GM19395 (cell line): ENCODE data around the gene ATP5MC2.
"Not testable (repeated sequence)": the region's sequence is repeated elsewhere in the genome, so short reads cannot be mapped to it uniquely, and the experiment has no call there.

ENCODE experiments used
- ATAC-seq: cut with Tn5 transposase; IDR thresholded peaks from one replicate; pipeline ENCODE4 v1.9.1; 2021; ENCODE audit warnings: mild to moderate bottlenecking, moderate library complexity; ENCODE audit not compliant: unreplicated experiment

The ATP5MC2 gene

DNA sequence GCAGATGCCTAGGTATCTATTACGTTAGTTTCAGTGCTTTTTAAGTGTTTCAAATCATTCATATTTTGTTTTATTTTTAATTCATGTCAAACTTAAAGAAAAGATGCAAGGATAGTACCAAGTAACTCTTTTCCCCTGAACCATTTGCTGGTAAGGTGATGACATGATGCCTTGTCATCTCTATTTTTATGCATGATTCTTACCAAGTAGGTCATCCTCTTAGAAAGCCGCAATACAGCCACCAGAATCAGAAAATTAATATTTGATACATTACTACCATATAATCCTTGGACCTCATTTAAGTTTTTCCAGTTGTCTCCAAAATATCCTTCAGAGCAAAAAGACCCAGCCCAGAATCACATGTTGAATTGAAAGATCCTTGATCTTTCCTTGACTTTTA, 22.3 kb downstream of the ATP5MC2 start:
- ATAC-seq = no peak

DNA sequence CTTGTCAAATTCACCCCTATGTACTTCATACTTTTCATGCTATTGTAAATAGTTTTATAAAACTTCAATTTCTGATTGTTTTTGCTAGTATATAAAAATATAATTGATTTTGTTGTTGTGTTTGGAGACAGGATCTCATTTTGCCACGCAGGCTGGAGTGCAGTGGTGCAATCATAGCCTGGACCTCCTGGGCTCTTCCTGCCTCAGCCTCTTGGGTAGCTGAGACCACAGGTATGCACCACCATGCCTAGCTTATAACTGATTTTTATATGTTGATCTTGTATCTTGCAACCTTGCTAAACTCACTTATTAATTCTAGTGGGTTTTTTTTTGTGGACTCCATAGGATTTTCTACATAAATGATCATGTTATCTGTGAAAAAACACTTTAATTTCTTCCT, 23.5 kb downstream of the ATP5MC2 start:
- no peak for ATAC-seq

DNA sequence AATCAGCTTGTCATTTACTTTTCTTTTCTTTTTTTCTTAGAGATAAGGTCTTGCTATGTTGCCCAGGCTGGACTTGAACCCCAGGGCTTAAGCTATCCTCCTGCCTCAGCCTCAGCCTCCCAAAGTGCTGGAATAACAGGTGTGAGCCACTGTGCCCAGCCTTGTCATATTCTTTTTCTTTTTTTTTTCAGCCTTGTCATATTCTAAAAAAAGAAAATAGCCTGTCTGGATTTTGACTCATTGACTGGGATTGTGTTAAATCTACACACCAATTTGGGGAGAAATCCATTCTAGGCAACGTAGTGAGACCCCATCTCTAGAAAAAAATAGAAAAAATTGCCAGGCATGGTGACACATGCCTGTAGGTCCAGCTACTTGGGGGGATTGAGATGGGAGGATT, 24.1 kb downstream of the ATP5MC2 start:
- no peak for ATAC-seq

DNA sequence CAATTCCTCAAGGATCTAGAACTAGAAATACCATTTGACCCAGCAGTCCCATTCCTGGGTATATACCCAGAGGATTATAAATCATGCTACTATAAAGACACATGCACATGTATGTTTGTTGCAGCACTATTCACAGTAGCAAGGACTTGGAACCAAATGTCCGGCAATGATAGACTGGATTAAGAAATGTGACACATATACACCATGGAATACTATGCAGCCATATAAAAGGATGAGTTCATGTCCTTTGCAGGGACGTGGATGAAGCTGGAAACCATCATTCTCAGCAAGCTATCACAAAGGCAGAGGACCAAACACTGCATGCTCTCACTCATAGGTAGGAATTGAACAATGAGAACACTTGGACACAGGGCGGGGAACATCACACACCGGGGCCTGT, 29.6 kb downstream of the ATP5MC2 start:
- ATAC-seq = not testable (repeated sequence)

DNA sequence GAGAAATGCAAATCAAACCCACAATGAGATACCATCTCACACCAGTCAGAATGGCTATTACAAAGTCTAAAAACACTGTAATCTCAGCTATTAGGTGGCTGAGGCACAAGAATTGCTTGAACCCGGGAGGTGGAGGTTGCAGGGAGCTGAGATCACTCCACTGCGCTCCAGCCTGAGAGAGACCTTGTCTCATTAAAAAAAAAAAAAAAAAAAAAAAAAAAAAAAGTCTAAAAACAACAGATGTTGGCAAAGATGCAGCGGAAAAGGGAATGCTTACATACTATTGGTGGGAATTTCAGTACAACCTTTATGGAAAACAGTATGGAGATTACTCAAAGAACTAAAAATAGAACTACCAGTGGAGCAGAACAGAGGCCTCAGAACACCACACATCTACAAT, 30.7 kb downstream of the ATP5MC2 start:
- ATAC-seq = no peak

DNA sequence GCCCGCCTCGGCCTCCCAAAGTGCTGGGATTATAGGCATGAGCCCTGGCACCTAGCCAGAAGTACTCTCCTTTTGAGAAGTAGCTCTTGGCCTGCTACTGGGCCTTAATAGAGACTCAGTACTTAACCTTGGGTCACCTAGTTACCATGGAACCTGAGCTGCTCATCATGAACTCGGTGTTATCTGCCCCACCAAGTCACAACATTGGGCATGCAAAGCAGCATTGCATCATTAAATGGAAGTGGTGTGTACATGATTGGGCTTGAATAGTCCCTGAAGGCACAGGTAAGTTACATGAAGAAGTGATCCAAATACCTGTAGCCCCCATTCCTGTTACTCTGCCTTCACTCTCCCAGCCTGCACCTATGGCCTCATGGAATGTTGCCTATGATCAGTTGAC, 31.8 kb downstream of the ATP5MC2 start:
- no peak for ATAC-seq

DNA sequence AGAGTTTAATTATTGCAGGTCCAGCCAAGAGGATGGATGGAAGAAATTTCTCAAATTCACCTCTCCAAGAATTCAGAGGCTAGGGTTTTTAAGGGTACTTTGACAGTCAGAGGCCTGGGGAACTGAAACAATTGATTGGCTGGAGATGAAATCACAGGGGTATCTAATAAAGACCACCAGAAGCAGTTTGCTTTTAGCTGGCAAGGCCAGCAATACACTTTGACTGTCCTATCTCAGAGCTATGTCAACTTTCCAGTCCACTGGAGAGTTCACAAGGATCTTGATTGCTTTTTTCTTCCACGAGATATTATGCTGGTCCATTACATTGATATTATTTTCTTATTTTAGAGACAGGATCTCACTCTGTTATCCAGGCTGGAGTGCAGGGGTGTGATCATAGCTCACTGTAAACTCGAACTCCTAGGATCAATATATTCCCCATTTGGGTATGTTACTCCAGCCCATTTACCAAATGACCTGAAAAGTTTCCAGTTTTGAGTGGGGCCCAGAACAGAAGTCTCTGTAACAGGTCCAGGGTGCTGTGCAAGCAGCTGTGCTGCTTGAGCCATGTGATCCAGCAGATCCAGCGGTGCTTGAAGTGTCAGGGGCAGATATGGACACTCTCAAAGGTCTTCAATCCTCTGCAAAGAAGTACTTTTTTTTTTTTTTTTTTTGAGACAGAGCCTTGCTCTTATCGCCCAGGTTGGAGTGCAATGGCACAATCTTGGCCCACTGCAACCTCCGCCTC, 32.5 kb downstream of the ATP5MC2 start:
- ATAC-seq = no peak

DNA sequence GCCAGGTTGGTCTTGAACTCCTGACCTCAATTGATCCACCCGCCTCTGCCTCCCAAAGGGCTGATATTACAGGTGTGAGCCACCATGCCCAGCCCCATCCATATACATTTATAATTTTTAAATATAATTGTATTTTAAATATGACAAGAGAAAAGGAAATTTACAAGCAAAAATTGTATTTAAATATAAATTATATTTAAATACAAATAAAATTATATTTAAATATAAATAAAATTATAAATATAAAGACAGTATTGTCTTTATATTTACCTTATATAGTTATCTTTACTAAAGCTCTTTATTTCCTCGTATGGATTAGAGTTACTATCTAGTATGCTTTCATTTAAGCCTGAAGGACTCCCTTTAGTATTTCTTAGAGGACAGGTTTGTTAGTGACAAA, 37.8 kb downstream of the ATP5MC2 start:
- no peak for ATAC-seq

DNA sequence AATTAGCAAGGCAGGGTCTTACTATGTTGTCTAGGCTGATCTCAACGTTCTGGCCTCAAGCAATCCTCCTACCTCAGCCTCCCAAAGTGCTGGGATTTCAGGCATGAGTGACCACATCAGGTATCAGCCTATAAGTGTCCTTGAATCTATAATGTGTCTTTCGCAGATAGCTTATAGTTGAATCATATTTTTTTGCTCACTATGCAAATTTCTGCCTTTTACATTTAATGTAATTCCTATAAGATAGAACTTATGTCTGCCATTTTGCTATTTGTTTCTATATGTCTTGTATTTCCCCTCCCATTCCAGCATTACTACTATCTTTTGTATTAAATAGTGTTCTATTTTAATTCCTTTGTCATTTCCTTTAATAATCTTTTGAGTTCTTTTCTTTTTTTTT, 39.2 kb downstream of the ATP5MC2 start:
- no peak for ATAC-seq

DNA sequence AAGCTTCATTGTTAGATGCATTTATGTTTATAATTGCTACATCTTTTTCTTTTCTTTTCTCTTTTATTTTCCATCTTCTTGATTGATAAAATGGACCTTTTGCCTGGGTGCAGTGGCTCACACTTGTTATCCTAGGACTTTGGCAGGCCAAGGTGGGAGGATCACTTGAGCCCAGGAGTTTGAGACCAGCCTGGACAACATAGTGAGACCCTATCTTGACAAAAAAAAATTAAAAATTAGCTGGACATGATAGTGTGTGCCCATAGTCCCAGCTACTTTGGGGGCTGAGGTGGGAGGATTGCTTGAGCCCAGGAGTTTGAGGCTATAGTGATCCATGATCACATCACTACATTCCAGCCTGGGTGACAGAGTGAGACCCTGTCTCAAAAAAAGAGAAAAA, 40.2 kb downstream of the ATP5MC2 start:
- not testable (repeated sequence) for ATAC-seq

DNA sequence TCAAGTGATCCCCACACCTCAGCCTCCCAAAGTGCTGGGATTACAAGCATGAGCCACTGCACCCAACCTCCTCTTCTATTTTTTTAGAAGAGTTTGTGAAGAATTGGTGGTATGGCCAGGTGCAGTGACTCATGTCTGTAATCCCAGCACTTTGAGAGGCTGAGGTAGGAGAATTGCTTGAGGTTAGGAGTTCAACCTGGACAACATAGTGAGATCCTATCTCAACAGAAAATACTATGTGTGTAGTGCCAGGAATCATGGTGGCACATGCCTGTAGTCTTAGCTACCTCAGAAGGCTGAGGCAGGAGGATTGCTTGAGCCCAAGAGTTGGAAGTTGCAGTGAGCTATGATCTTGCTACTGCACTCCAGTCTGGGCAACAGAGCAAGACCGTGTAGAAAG, 44.2 kb downstream of the ATP5MC2 start:
- ATAC-seq = no peak

DNA sequence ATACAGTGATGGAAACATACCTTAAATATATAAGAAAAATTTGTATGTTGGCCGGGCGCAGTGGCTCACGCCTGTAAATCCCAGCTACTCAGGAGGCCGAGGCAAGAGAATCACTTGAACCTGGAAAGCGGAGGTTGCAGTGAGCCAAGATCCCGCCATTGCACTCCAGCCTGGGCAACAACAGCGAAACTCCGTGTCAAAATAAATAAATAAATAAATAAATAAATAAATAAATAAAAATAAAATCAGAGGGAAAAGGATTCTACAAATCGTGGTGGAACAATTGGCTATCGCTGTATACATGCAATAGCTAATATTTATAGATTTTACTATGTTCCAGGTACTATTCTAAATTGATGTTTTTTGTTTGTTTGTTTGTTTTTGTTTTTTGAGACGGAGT, 48.0 kb downstream of the ATP5MC2 start:
- ATAC-seq = no peak

DNA sequence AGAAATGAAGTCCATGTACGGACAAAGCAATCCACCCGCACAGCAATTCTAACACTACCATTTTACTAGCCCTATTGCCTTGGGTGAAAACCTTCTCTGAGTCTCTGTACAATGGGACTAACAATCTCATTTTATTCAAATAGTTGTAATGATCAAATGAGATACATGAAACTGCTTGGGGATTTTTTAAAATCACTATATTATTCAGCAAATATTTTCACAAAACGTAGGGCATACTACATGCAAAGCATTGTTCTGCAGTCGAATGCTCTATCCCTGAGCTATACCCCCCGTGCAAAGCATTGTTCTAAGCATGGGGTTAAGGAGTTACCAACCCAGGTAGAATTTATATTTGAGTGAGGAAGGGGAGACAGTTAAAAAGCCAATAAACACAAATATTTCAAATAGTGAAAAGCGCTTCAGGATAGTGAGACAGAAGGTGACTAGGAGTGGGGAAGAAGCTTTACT, 49.1 kb downstream of the ATP5MC2 start:
- ATAC-seq = no peak

DNA sequence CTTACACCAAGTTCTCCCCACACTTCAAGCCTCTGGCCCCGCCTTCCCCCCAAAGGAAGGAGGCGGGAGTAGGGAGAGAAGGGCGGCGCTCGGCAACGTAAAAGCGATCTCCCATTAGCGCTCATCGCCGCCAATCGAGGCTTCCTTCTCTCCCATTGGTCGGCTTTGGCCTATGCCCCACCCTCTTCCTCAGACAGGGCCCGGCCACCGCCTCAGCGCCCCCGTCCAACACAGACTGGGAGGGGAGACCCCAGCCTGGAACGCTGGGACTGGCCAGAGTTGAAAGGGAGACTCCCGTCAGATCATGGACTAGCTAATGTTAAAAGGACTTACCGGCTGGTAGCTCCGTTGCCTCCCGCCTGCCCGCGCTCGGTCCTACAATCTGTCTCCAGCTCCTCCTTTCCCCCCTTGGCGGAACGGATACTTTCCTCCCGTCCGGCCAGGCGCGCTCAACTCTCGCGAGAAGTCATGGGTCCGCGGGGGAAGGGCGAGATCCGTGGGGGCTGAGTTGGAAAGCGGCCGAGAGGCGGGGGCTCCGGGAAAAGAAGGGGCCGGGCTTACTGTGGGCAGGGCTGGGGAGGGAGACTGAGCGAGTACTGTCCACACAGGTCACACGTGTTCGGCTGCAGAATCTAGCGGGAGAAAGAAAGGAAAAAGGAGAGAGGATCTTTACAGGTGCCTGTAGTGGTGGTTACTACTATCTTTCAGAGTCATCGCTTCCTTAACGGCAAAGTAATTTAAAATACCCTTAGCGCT, 49.8 kb downstream of the ATP5MC2 start, which contains the start of gene ATF7:
TSS of gene ATF7 (minus strand) at position 437 of the 756 bp plus-strand sequence. CDS start 25,382 bp downstream, outside the sequence.
- ATAC-seq = peak; percentile 97

DNA sequence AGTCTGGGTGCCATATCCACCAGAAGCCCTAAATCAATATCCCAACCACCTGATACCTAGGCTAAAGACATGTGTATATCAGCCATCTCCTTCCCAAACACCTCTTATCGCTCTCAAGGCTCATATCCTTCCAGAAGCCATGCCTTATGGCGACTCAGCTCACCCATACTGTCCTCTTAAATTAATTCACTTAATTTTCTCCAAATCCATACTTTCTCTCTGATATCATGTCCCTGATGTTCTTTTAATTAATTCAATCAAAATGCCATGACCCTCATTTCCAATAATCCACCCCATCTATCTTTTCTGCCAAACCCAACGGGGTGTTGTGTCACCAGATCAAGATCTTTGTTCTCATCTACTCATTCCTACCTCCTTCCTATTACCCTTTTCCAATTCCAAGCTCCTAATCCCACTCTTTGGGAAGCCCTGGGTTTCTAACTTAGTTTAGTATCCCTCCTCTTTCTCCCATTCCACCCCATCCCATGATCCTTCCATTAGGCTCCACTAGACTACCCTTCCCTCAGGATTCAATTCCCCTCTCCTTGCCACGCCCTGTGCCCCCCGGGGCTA, 50.4 kb downstream of the ATP5MC2 start:
- ATAC-seq = no peak

DNA sequence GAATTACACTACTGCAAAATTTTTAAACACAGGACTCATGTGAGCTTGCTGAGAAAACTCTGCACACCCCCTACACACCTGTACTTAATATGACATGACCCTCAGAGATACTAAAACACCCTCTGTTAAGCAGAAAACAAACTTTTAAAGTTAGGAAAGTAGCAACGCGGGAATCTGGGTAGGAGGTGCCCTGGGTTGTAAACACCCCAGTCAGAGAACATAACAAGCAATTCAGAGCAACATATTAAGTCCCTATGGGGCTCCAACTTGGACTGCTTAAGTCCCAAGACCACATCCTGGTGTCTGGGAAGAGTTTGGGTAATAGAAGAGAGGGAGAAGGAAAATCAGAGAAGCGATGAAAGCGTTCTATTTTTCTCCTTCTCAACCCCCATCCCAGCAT, 50.9 kb downstream of the ATP5MC2 start:
- ATAC-seq = no peak

DNA sequence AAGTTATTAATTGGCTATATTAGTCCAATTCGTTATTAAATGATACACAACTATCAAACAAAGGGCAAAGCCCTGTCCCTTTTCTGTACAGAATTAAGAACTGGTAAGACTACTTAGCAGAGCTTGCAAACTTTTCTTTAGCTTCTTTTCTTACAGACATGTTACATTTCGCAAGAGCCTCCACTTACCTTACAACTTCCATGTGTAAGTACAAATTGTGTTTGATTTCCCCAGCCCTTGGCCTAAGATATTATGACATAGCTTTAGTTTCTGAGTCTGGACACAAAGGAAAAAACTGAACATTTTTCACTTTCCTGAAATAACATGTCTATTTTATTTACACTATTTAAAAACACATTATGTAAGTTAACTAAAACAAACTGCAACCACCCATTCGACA, 51.4 kb downstream of the ATP5MC2 start:
- ATAC-seq = no peak

DNA sequence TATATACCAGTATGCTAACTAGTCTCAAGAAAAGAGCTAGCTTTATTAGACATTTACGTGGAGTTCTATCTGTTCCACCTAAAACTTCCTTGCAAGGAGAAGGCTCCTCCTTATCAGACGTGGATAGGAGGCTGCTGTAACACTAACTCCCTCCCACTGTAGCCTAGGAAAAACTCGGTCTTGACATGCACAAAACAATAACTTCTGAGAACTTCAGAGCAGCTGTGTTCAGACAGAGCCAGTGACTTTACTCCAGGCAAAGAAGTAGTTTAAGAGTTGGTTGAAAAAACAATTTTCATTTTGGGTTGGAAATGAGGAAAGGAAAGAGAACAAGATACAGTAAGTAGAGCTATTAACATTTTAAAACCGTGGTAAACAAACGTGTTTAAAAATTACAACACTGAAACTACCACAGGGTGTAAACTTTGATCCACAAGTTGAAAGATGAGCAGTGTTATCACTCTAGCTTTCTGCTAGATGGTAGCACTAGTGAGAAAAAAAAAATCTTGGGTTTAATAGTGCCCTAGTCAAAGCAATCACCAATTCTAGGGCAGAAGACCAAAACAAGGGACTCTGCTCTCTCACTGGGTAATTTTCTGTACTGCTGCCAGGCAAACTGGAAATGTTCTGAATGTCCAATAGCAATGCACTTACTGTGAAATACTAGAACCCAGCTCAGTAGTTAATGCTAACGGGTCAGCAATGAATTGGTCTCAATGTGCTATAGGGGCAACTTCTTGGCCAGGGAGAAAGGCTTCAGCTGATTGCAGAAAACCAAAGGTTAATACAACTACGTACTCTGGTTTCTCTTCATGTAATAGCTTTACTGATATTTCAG, 52.1 kb downstream of the ATP5MC2 start:
- no peak for ATAC-seq

DNA sequence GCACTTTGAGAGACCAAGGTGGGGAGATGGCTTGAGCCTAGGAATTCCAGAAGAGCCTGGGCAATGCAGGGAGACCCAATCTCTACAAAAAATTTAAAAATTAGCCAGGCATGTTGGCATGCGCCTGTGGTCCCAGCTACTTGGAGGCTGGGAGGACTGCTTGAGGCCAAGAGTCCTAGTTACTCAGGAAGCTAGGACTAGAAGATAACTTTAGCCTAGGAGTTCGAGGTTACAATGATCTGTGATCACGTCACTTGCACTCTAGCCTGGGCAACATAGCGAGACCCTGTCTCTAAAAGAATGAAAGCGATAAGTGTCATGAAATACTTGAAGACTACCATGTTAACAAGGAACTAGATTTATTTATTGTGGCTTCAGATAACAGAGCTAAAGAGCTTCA, 53.2 kb downstream of the ATP5MC2 start:
- ATAC-seq = no peak

DNA sequence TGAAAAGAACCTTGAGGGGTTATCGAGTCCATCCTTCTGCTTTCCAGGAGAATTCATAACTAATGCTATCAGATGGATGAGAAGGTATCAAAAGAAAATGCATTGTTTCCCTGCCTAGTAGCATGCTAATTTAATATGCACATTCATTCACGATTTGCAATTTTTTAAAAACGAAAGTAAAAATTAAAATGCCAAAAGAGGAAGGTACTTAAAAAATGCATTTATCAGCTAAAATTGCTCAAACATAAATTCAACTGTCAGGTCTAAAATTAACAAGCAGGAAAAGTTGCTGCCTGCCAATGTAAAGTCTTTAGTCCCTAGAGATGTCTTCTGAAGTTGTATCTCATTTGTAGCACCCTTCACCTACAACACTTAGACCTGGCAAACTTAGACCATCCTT, 57.6 kb downstream of the ATP5MC2 start:
- no peak for ATAC-seq

DNA sequence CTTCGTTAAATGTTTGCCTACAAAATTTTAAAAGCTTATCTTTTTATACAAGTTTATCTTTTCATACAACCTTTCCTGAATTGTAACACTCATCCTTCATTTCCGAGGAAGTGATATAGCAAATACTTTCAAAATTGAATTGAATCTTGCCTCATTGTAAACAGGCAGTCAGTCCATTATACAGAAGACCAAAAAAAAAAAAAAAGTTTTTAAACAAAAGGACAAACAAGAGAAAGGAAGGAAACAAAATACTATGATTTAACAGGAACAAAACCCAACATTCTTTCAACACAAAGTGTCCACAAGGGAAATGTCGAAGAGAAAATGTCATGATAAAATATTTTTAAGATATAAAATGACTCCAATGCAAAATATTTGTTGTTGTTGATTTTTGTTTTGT, 58.2 kb downstream of the ATP5MC2 start:
- ATAC-seq = no peak
